H9 (cell line): ENCODE measurements around the gene PATE3. TPM values are rescaled to one million over a fixed set of nuclear protein-coding genes. Genes with fewer than 3 reads are reported as not detected.

ENCODE experiments used
- DNase-seq: peaks from one replicate; pipeline ENCODE4 v3.0.0-alpha.2; 2017
- H2AFZ ChIP-seq: one replicate; pipeline ENCODE4 v1.6.1; 2013; ENCODE audit warnings: mild to moderate bottlenecking, low read length, control low read depth, moderate library complexity
- H2AK5ac ChIP-seq: 2 replicates; pipeline ENCODE4 v1.6.1; 2013; ENCODE audit warnings: low read length, control low read depth, mixed read lengths; ENCODE audit not compliant: insufficient read length
- H2BK120ac ChIP-seq: one replicate; pipeline ENCODE4 v1.6.1; 2013; ENCODE audit warnings: low read depth, mild to moderate bottlenecking, low read length, control low read depth, inconsistent platforms; ENCODE audit not compliant: poor library complexity, severe bottlenecking
- H2BK12ac ChIP-seq: 2 replicates; pipeline ENCODE4 v1.6.1; 2013; ENCODE audit warnings: low read length, control low read depth, mixed read lengths, low read depth; ENCODE audit not compliant: insufficient read length
- H2BK15ac ChIP-seq: 2 replicates; pipeline ENCODE4 v1.6.1; 2013; ENCODE audit warnings: low read depth, low read length, control low read depth
- H2BK20ac ChIP-seq: one replicate; pipeline ENCODE4 v1.6.1; 2013; ENCODE audit warnings: low read depth, mild to moderate bottlenecking, low read length, control low read depth, inconsistent platforms; ENCODE audit not compliant: poor library complexity, severe bottlenecking
- H2BK5ac ChIP-seq: 2 replicates; pipeline ENCODE4 v1.6.1; 2013; ENCODE audit warnings: low read length, control low read depth, mixed read lengths; ENCODE audit not compliant: insufficient read length
- H3K14ac ChIP-seq: 2 replicates; pipeline ENCODE4 v1.6.1; 2013; ENCODE audit warnings: low read length, control low read depth; ENCODE audit not compliant: insufficient read depth
- H3K18ac ChIP-seq: 2 replicates; pipeline ENCODE4 v1.6.1; 2013; ENCODE audit warnings: low read depth, mild to moderate bottlenecking, mixed read lengths, low read length, control low read depth; ENCODE audit not compliant: insufficient read length
- H3K23ac ChIP-seq: 2 replicates; pipeline ENCODE4 v1.6.1; 2013; ENCODE audit warnings: low read length, control low read depth, mixed read lengths, low read depth; ENCODE audit not compliant: insufficient read length
- H3K23me2 ChIP-seq: 2 replicates; pipeline ENCODE4 v1.6.1; 2013; ENCODE audit warnings: low read depth, mild to moderate bottlenecking, mixed read lengths, low read length, control low read depth; ENCODE audit not compliant: insufficient read length, poor library complexity, severe bottlenecking
- H3K27ac ChIP-seq: 2 replicates; pipeline ENCODE4 v1.5.1; 2013; ENCODE audit warnings: low read length, control low read depth, mixed read lengths, low read depth; ENCODE audit not compliant: insufficient read length
- H3K27me3 ChIP-seq: 2 replicates; pipeline ENCODE4 v1.6.1; 2013; ENCODE audit warnings: low read length, control low read depth, inconsistent platforms; ENCODE audit not compliant: insufficient read depth
- H3K4ac ChIP-seq: 2 replicates; pipeline ENCODE4 v1.6.1; 2013; ENCODE audit warnings: low read depth, mild to moderate bottlenecking, control low read depth, inconsistent platforms, low read length, moderate library complexity
- H3K4me1 ChIP-seq: 2 replicates; pipeline ENCODE4 v1.6.1; 2013; ENCODE audit warnings: low read length, control low read depth, inconsistent platforms; ENCODE audit not compliant: insufficient read depth
- H3K4me2 ChIP-seq: 2 replicates; pipeline ENCODE4 v1.6.1; 2013; ENCODE audit warnings: low read length, control low read depth, mixed read lengths; ENCODE audit not compliant: insufficient read length, insufficient read depth
- H3K56ac ChIP-seq: 2 replicates; pipeline ENCODE4 v1.6.1; 2013; ENCODE audit warnings: low read depth, mild to moderate bottlenecking, mixed read lengths, low read length, control low read depth; ENCODE audit not compliant: insufficient read length
- H3K79me1 ChIP-seq: 2 replicates; pipeline ENCODE4 v1.6.1; 2013; ENCODE audit warnings: low read depth, mild to moderate bottlenecking, moderate library complexity, low read length, control low read depth, inconsistent platforms; ENCODE audit not compliant: insufficient read depth, poor library complexity, severe bottlenecking
- H3K79me2 ChIP-seq: 2 replicates; pipeline ENCODE4 v1.6.1; 2013; ENCODE audit warnings: low read length, control low read depth, inconsistent platforms; ENCODE audit not compliant: insufficient read depth
- H3K9ac ChIP-seq: 2 replicates; pipeline ENCODE4 v1.6.1; 2013; ENCODE audit warnings: low read length, control low read depth, mixed read lengths; ENCODE audit not compliant: insufficient read length; ENCODE audit errors: extremely low read depth
- H3K9me3 ChIP-seq: one replicate; pipeline ENCODE4 v1.6.1; 2013; ENCODE audit warnings: low read depth, low read length, inconsistent platforms; ENCODE audit not compliant: control insufficient read depth
- H3T11ph ChIP-seq: one replicate; pipeline ENCODE4 v1.6.1; 2013; ENCODE audit warnings: mild to moderate bottlenecking, low read length, control low read depth, inconsistent platforms
- H4K20me1 ChIP-seq: one replicate; pipeline ENCODE4 v1.6.1; 2013; ENCODE audit not compliant: control insufficient read depth, insufficient read length, insufficient read depth
- H4K5ac ChIP-seq: 2 replicates; pipeline ENCODE4 v1.6.1; 2013; ENCODE audit warnings: low read depth, mild to moderate bottlenecking, mixed read lengths, low read length, control low read depth; ENCODE audit not compliant: insufficient read length
- H4K8ac ChIP-seq: replicated peaks from 2 replicates; pipeline ENCODE4 v1.6.1; 2013; ENCODE audit warnings: low read length, control low read depth, mixed read lengths, low read depth; ENCODE audit not compliant: insufficient read length
- H4K91ac ChIP-seq: 2 replicates; pipeline ENCODE4 v1.6.1; 2013; ENCODE audit warnings: low read depth, mild to moderate bottlenecking, moderate library complexity, mixed read lengths, low read length, control low read depth; ENCODE audit not compliant: insufficient read length
- H3K27ac Mint-ChIP-seq, 3 experiments: 2 replicates in 2 of 3; 3 replicates in 1 of 3; pipeline ENCODE4 v1.8.0; 2020 to 2021; ENCODE audit warnings: mixed read lengths in 3 of 3, mild to moderate bottlenecking in 1 of 3, moderate library complexity in 1 of 3
- H3K27me3 Mint-ChIP-seq: 2 replicates; pipeline ENCODE4 v1.8.0; 2021; ENCODE audit warnings: low read depth, mild to moderate bottlenecking, moderate library complexity, mixed read lengths
- H3K36me3 Mint-ChIP-seq, 3 experiments: 2 replicates in 2 of 3; 3 replicates in 1 of 3; pipeline ENCODE4 v1.8.0; 2020 to 2021; ENCODE audit warnings: low read depth in 3 of 3, mixed read lengths in 3 of 3; ENCODE audit not compliant: insufficient read depth in 1 of 3
- H3K4me1 Mint-ChIP-seq, 2 experiments: 2 replicates each; pipeline ENCODE4 v1.8.0; 2020; ENCODE audit warnings: mixed read lengths in 2 of 2
- H3K4me3 Mint-ChIP-seq, 2 experiments: 2 replicates in 1 of 2; 3 replicates in 1 of 2; pipeline ENCODE4 v1.8.0; 2020 to 2021; ENCODE audit warnings: mild to moderate bottlenecking in 2 of 2, mixed read lengths in 2 of 2, moderate library complexity in 1 of 2
- H3K9me3 Mint-ChIP-seq, 2 experiments: 2 replicates in 1 of 2; 3 replicates in 1 of 2; pipeline ENCODE4 v1.8.0; 2020; ENCODE audit warnings: mild to moderate bottlenecking in 2 of 2, mixed read lengths in 2 of 2, moderate library complexity in 1 of 2
- WGBS: extraction: QIAGEN DNeasy Blood & Tissue Kit; methylation state at CpG from one replicate; pipeline ENCODE4 v1.1.7; 2013; ENCODE audit warnings: missing lambda C conversion rate, low lambda C conversion rate, mixed read lengths; ENCODE audit not compliant: insufficient read length; ENCODE audit errors: extremely low coverage; 5-methylcytosine and 5-hydroxymethylcytosine counted together
- total RNA-seq: library from RNA; stranded (reverse); gene quantifications from 2 replicates; pipeline ENCODE4 v1.2.1, GENCODE V29; 2021
- TF ChIP-seq, protein P1 (sequence below): fragments of 200-600 bp; sonication (generic); conservative IDR thresholded peaks from 3 replicates; pipeline ENCODE4 v1.8.0; 2021; ENCODE audit warnings: antibody characterized with exemption, mild to moderate bottlenecking

The PATE3 gene
- total RNA-seq, 1 experiment from 2014 or later, result not detected

GRCh38 chr11:125784678-125785077 is 3.2 kb upstream of the PATE3 start:
- no peak overlapping the region for H2BK20ac ChIP-seq
- no peak overlapping the region for H3K4me2 ChIP-seq
- H4K91ac ChIP-seq, result no peak overlapping the region
- peaks cover 3 to 9% of the 10 kb centered on the region in 2 experiments; a peak in 3 of 5 replicates for H3K9me3 Mint-ChIP-seq
- H3K14ac ChIP-seq, result no peak overlapping the region
- no peak overlapping the region for H2BK15ac ChIP-seq
- WGBS, result no CpG with 5 or more reads among the region's 2 CpGs
- H3K18ac ChIP-seq, result no peak overlapping the region
- no peaks in the 10 kb centered on the region for H4K20me1 ChIP-seq
- H3K27me3 Mint-ChIP-seq, result peaks cover 16% of the 10 kb centered on the region
- H3K56ac ChIP-seq, result no peak overlapping the region
- no peak overlapping the region for H3T11ph ChIP-seq
- H3K23ac ChIP-seq, result no peak overlapping the region
- no peaks in the 10 kb centered on the region for H3K23me2 ChIP-seq
- no peaks in the 10 kb centered on the region for H3K4me1 ChIP-seq
- H2AFZ ChIP-seq, result no peak overlapping the region
- no peak overlapping the region for H3K4me3 Mint-ChIP-seq
- DNase-seq, result no peak
- no peaks in the 10 kb centered on the region for H3K9me3 ChIP-seq
- H3K79me1 ChIP-seq, result no peaks in the 10 kb centered on the region
- no peak overlapping the region for H2BK5ac ChIP-seq
- no peaks in the 10 kb centered on the region for H3K36me3 Mint-ChIP-seq
- no peak overlapping the region for H4K8ac ChIP-seq
- H3K4me1 Mint-ChIP-seq, result no peaks in the 10 kb centered on the region
- no peak overlapping the region for H2BK120ac ChIP-seq
- no peak overlapping the region for H3K4ac ChIP-seq
- H4K5ac ChIP-seq, result no peak overlapping the region
- no peak overlapping the region for H3K27ac ChIP-seq
- TF ChIP-seq, protein P1, sequence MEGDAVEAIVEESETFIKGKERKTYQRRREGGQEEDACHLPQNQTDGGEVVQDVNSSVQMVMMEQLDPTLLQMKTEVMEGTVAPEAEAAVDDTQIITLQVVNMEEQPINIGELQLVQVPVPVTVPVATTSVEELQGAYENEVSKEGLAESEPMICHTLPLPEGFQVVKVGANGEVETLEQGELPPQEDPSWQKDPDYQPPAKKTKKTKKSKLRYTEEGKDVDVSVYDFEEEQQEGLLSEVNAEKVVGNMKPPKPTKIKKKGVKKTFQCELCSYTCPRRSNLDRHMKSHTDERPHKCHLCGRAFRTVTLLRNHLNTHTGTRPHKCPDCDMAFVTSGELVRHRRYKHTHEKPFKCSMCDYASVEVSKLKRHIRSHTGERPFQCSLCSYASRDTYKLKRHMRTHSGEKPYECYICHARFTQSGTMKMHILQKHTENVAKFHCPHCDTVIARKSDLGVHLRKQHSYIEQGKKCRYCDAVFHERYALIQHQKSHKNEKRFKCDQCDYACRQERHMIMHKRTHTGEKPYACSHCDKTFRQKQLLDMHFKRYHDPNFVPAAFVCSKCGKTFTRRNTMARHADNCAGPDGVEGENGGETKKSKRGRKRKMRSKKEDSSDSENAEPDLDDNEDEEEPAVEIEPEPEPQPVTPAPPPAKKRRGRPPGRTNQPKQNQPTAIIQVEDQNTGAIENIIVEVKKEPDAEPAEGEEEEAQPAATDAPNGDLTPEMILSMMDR, result no peak
- no peaks in the 10 kb centered on the region for H3K79me2 ChIP-seq
- no peak overlapping the region for H3K9ac ChIP-seq
- no peaks in the 10 kb centered on the region; the same call in 1 of the 2 replicates for H3K27me3 ChIP-seq
- no peak overlapping the region for H3K27ac Mint-ChIP-seq
- no peak overlapping the region for H2AK5ac ChIP-seq
- H2BK12ac ChIP-seq, result no peak overlapping the region
